Ovary (tissue), 3 donors: ENCODE results near the gene CHRDL1.

Experiments
- POLR2A ChIP-seq: fragments of 450-650 bp; IDR thresholded peaks from one replicate; pipeline ENCODE4 v1.6.1; 2017; ENCODE audit warnings: antibody characterized with exemption, mild to moderate bottlenecking, moderate library complexity
- TF ChIP-seq, protein P1 (sequence below), 3 donors: fragments of 450-650 bp in 2 of 3; fragments of 200-600 bp in 1 of 3; IDR thresholded peaks; one replicate each; pipeline versions ENCODE4 v1.5.1 to v1.8.0; 2016 to 2022; ENCODE audit warnings: antibody characterized with exemption in 3 of 3, mild to moderate bottlenecking in 1 of 3
- donor health status: DM: no; HTN: no; CAD: no.

DNA sequence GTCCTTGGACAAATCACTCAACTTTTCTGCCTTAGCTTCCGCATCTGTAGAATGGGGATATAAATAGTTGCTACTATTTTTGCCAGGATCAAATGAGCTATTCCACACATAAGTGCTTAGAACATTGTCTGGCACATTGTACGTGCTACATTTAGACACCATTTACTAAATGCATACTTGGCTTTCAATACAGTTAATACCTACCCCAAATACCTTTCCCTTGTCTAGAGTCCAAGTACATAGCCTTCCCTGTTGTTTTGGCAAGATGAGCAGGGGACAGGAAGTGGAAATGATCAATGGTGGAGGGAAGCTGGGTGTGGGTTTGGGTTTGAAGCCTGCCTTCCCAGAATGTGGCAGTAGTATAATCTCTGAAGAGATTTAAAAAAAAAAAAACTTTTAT lies 82.0 kb downstream of the CHRDL1 start:
- TF ChIP-seq, protein P1, sequence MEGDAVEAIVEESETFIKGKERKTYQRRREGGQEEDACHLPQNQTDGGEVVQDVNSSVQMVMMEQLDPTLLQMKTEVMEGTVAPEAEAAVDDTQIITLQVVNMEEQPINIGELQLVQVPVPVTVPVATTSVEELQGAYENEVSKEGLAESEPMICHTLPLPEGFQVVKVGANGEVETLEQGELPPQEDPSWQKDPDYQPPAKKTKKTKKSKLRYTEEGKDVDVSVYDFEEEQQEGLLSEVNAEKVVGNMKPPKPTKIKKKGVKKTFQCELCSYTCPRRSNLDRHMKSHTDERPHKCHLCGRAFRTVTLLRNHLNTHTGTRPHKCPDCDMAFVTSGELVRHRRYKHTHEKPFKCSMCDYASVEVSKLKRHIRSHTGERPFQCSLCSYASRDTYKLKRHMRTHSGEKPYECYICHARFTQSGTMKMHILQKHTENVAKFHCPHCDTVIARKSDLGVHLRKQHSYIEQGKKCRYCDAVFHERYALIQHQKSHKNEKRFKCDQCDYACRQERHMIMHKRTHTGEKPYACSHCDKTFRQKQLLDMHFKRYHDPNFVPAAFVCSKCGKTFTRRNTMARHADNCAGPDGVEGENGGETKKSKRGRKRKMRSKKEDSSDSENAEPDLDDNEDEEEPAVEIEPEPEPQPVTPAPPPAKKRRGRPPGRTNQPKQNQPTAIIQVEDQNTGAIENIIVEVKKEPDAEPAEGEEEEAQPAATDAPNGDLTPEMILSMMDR (IDR thresholded peaks at IDR 0.05): no peak
- no peak for TF ChIP-seq POLR2A
